WTC11 (cell line): ENCODE data around the gene HTR6.

Experiments
- CTCF ChIP-seq: fragments of 200-600 bp; IDR thresholded peaks from 2 replicates; pipeline ENCODE4 v1.8.0; 2022; ENCODE audit warnings: antibody characterized with exemption
- TF ChIP-seq, protein P1 (sequence below): sonication (generic); formaldehyde crosslinking; IDR thresholded peaks from 2 replicates; pipeline ENCODE4 v1.8.1; 2023; ENCODE audit warnings: mild to moderate bottlenecking, missing genetic modification reagents, moderate library complexity

DNA sequence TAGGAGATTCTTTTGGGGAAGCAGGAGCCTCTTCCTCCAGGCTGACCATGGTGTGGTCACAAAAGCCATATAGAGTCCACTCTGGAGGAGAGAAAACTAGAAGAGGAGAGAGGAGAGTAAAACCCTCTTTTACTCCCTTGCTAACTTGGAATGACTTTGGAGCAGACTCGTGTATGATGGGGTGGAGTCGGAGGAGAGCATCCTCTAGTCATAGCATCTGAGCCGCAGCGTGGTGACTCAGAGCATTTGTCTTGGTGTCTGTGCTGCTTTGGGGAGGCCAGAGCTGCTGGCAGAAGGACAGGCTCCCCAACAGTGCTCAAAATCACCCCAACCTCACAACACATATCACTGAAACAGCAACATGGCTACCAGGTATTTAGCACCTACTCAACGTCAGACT is 11.1 kb downstream of the HTR6 start:
- TF ChIP-seq CTCF = no peak
- TF ChIP-seq, protein P1, sequence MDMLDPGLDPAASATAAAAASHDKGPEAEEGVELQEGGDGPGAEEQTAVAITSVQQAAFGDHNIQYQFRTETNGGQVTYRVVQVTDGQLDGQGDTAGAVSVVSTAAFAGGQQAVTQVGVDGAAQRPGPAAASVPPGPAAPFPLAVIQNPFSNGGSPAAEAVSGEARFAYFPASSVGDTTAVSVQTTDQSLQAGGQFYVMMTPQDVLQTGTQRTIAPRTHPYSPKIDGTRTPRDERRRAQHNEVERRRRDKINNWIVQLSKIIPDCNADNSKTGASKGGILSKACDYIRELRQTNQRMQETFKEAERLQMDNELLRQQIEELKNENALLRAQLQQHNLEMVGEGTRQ = no peak
